HepG2 (cell line): Measurements from ENCODE around the gene ABO. TPM values are rescaled to one million over a fixed set of nuclear protein-coding genes. Genes with fewer than 3 reads are reported as not detected.

Experiments
- ATAC-seq: fragments of 200-7000 bp; cut with Tn5 transposase; 3 replicates; pipeline ENCODE4 v1.9.1; 2020; ENCODE audit warnings: mild to moderate bottlenecking, moderate library complexity
- BruUV-seq: library from RNA; stranded (reverse); fragments of 400-500 nt; replicated peaks from 2 replicates; lab custom pipeline; 2021; lab: Mats Ljungman, UMichigan
- CTCF ChIA-PET: fragments of 300-600 bp; formaldehyde crosslinking; extraction: SDS; loops from one replicate; lab custom pipeline; 2021; ENCODE audit warnings: low total read pairs, inconsistent platforms, low intra/inter-chr PET ratio; lab: Yijun Ruan, JAX
- POLR2A ChIA-PET: fragments of 350-600 bp; sonication (Branson Sonifier 250); formaldehyde crosslinking; loops from one replicate; lab custom pipeline; 2020; ENCODE audit warnings: antibody characterized with exemption, inconsistent platforms; lab: Yijun Ruan, JAX
- DNase-seq: peaks from one replicate; pipeline ENCODE4 v3.0.0-alpha.2; 2015; ENCODE audit warnings: low spot score
- FAIRE-seq: peaks from 3 replicates; lab custom pipeline; 2011; peaks lifted over from hg19 to GRCh38; lab: Jason Lieb, UNC
- H2AFZ ChIP-seq: one replicate; pipeline ENCODE4 v1.6.1; 2011; ENCODE audit warnings: low read length, inconsistent platforms
- H3K27ac ChIP-seq: fragments of 300-600 bp; 3 replicates; pipeline ENCODE4 v1.8.0; 2011; ENCODE audit warnings: mixed run types, mild to moderate bottlenecking, mixed read lengths, low read length, inconsistent platforms; ENCODE audit not compliant: insufficient read depth; ENCODE audit errors: extremely low read length
- H3K27me3 ChIP-seq, 2 experiments: fragments of 200-600 bp in 1 of 2; 2 replicates in 1 of 2; 3 replicates in 1 of 2; pipeline versions ENCODE4 v1.6.0 to v1.8.0; 2011; ENCODE audit warnings: low read length in 2 of 2, mild to moderate bottlenecking in 2 of 2, moderate library complexity in 2 of 2, inconsistent platforms in 1 of 2; ENCODE audit not compliant: insufficient read depth in 2 of 2, control insufficient read depth in 1 of 2
- H3K36me3 ChIP-seq, 2 experiments: fragments of 200-600 bp in 1 of 2; replicated peaks in 1 of 2; 2 replicates in 1 of 2; 3 replicates in 1 of 2; pipeline versions ENCODE4 v1.5.1 to v1.8.0; 2011; ENCODE audit warnings: low read length in 2 of 2, inconsistent platforms in 1 of 2; ENCODE audit not compliant: insufficient read depth in 2 of 2, control insufficient read depth in 1 of 2
- H3K4me1 ChIP-seq: 2 replicates; pipeline ENCODE4 v1.5.1; 2012; ENCODE audit warnings: low read length, inconsistent platforms; ENCODE audit not compliant: insufficient read depth
- H3K4me2 ChIP-seq: 2 replicates; pipeline ENCODE4 v1.6.0; 2011; ENCODE audit warnings: low read depth, low read length, inconsistent platforms
- H3K4me3 ChIP-seq, 3 experiments: fragments of 200-600 bp in 1 of 3; sonication (generic), shearing (Covaris generic) in 1 of 3; replicated peaks in 1 of 3; 2 replicates each; pipeline ENCODE4 v1.5.1; 2011 to 2016; ENCODE audit warnings: low read length in 3 of 3, inconsistent platforms in 2 of 3, low read depth in 2 of 3, mild to moderate bottlenecking in 2 of 3, control low read depth in 1 of 3, mixed read lengths in 1 of 3; ENCODE audit not compliant: insufficient read depth in 1 of 3
- H3K79me2 ChIP-seq: one replicate; pipeline ENCODE4 v1.6.1; 2011; ENCODE audit warnings: low read length, inconsistent platforms; ENCODE audit not compliant: insufficient read depth
- H3K9ac ChIP-seq: 2 replicates; pipeline ENCODE4 v1.6.0; 2011; ENCODE audit warnings: mild to moderate bottlenecking, low read depth, low read length, inconsistent platforms; ENCODE audit not compliant: insufficient read depth
- H3K9me3 ChIP-seq: 2 replicates; pipeline ENCODE4 v1.5.1; 2012; ENCODE audit warnings: mild to moderate bottlenecking, low read length
- H4K20me1 ChIP-seq: 2 replicates; pipeline ENCODE4 v1.6.0; 2011; ENCODE audit warnings: inconsistent platforms, mild to moderate bottlenecking, low read length, moderate library complexity; ENCODE audit not compliant: insufficient read depth
- ATF7-NPFF ChIP-seq: sonication (generic); formaldehyde crosslinking; IDR thresholded peaks from 2 replicates; pipeline ENCODE4 v1.8.1; 2023; ENCODE audit warnings: mild to moderate bottlenecking, low read depth, missing genetic modification reagents, moderate library complexity
- CC2D1A ChIP-seq: sonication (generic); formaldehyde crosslinking; IDR thresholded peaks from 2 replicates; pipeline ENCODE4 v1.8.1; 2023; ENCODE audit warnings: mild to moderate bottlenecking, missing genetic modification reagents
- EHMT2 ChIP-seq: fragments of 200-600 bp; sonication (generic); IDR thresholded peaks from 2 replicates; pipeline ENCODE4 v1.7.0; 2017; ENCODE audit warnings: antibody characterized with exemption, low read depth, low read length, borderline replicate concordance
- EZH2 ChIP-seq: conservative IDR thresholded peaks from 2 replicates; pipeline ENCODE4 v1.6.1; 2012; ENCODE audit warnings: mild to moderate bottlenecking, low read depth, low read length, moderate library complexity
- IRX3 ChIP-seq: sonication (generic); formaldehyde crosslinking; IDR thresholded peaks from 2 replicates; pipeline ENCODE4 v1.8.1; 2023; ENCODE audit warnings: mild to moderate bottlenecking, low read depth, missing genetic modification reagents, borderline replicate concordance
- NFE2 ChIP-seq: sonication (generic); formaldehyde crosslinking; IDR thresholded peaks from 2 replicates; pipeline ENCODE4 v1.4.0; 2020; ENCODE audit warnings: missing genetic modification reagents
- STAG1 ChIP-seq: sonication (generic); formaldehyde crosslinking; IDR thresholded peaks from 2 replicates; pipeline ENCODE4 v1.4.0; 2020; ENCODE audit warnings: missing genetic modification reagents
- ZNF331 ChIP-seq: sonication (generic); formaldehyde crosslinking; IDR thresholded peaks from 2 replicates; pipeline ENCODE4 v1.4.0; 2020; ENCODE audit warnings: missing genetic modification reagents
- ZNF607 ChIP-seq: sonication (generic); formaldehyde crosslinking; IDR thresholded peaks from 2 replicates; pipeline ENCODE4 v1.5.1; 2020; ENCODE audit warnings: missing genetic modification reagents, mild to moderate bottlenecking, borderline replicate concordance
- ZNF75D ChIP-seq: sonication (generic); formaldehyde crosslinking; IDR thresholded peaks from 2 replicates; pipeline ENCODE4 v1.8.1; 2023; ENCODE audit warnings: missing genetic modification reagents, mild to moderate bottlenecking, borderline replicate concordance
- WGBS: methylation state at CpG from one replicate; pipeline ENCODE4 v1.1.6; 2017; ENCODE audit warnings: low lambda C conversion rate; 5-methylcytosine and 5-hydroxymethylcytosine counted together
- in situ Hi-C: cut with HindIII; loops from 2 replicates; pipeline ENCODE4 v1.10.0; 2017; ENCODE audit warnings: low pct_unique_long_range_greater_than_20kb; ENCODE audit not compliant: extremely low pct_ligation_motif_present
- intact Hi-C: fragments of 100-400 bp; cut with micrococcal nuclease; formaldehyde crosslinking; loops from one replicate; pipeline ENCODE4 v1.10.0; 2022; ENCODE audit not compliant: unreplicated experiment
- polyA plus RNA-seq, 8 experiments: library from polyadenylated mRNA; depleted of rRNA in 3 of 8; stranded (reverse) in 7 of 8; unstranded in 1 of 8; fragments of >200 nt; fragmentation: Illumina TruSeq in 4 of 8; extraction: Trizol in 4 of 8; gene quantifications; 2 replicates each; pipeline versions ENCODE4 v1.2.1 to v1.2.3, GENCODE V29; 2011 to 2016; ENCODE audit warnings: low read depth in 4 of 8, missing spikeins in 1 of 8, mixed read lengths in 1 of 8; ENCODE audit not compliant: insufficient read depth in 1 of 8
- total RNA-seq, 5 experiments: library from RNA; depleted of rRNA; stranded (reverse); fragments of >200 nt; fragmentation: Illumina TruSeq; extraction: Trizol; gene quantifications; 2 replicates each; pipeline ENCODE4 v1.2.3, GENCODE V29; 2016; ENCODE audit warnings: low read depth in 1 of 5
- TF ChIP-seq, protein P1 (sequence below): IDR thresholded peaks from 2 replicates; pipeline ENCODE4 v1.6.1; 2016; ENCODE audit warnings: missing compliant biosample characterization, missing genetic modification reagents, borderline replicate concordance
- TF ChIP-seq, protein P2 (sequence below): sonication (generic); formaldehyde crosslinking; IDR thresholded peaks from 2 replicates; pipeline ENCODE4 v1.4.0; 2020; ENCODE audit warnings: missing genetic modification reagents
- TF ChIP-seq, protein P3 (sequence below): sonication (generic); formaldehyde crosslinking; IDR thresholded peaks from 2 replicates; pipeline ENCODE4 v1.4.0; 2020; ENCODE audit warnings: missing genetic modification reagents, low read depth, mild to moderate bottlenecking, borderline replicate concordance
- TF ChIP-seq, protein P4 (sequence below): IDR thresholded peaks from 2 replicates; pipeline ENCODE4 v1.6.1; 2016; ENCODE audit warnings: low read depth
- TF ChIP-seq, protein P5 (sequence below): sonication (generic); formaldehyde crosslinking; IDR thresholded peaks from 2 replicates; pipeline ENCODE4 v1.8.0; 2022; ENCODE audit warnings: missing genetic modification reagents, mild to moderate bottlenecking, moderate library complexity, borderline replicate concordance

Gene ABO
- total and polyA plus RNA-seq, 2 of the 13 experiments (the other 11 are each of a cell fraction or from before 2014, with no cell fraction given), result not detected

DNA sequence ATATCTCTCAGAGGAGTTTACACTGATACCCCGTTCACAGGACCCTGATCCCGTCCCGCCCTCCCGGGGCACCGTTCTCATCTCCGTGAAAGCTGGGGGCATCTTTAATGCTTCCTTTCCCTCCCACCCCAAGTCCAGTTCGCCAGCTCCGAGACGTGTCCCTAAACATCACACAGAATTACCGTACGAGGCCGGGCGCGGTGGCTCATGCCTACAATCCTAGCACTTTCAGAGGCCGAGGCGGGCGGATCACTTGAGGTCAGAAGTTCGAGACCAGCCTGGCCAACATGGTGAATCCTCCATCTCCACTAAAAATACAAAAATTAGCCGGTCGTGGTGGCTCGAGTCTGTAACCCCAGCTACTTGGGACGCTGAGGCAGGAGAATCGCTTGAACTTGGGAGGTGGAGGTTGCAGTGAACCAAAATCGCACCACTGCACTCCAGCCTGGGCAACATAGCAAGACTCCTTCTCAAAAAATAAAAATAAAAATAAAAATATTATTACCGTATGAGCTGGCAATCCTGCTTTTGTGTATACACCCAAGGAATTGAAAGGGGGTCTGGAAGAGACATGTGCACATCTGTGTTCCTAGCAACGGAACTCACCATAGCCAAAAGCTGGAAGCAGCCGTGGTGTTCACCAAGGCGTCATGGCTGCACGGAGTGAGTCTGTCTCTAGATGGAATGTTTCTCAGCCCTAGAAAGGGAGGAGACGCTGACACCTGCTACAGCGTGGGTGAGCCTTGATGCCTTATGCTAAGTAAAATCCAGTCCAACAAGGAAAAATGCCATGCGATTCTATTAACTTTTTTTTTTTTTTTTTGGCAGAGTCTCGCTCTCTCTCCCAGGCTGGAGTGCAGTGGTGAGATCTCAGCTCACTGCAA, 1.2 kb upstream of the ABO start:
- no peak overlapping the region for H3K4me3 ChIP-seq
- no peak overlapping the region for H3K4me2 ChIP-seq
- no peak for ATAC-seq
- H2AFZ ChIP-seq, result no peak overlapping the region
- in situ Hi-C loops (no loop called here), intact Hi-C loops (no loop called here)
- ChIA-PET CTCF (no interaction called here), POLR2A (no interaction called here)
- 56% methylated on average over 31 of the region's 33 CpGs for WGBS
- no TSS peak for BruUV-seq
- no peaks in the 10 kb centered on the region for H3K36me3 ChIP-seq
- H4K20me1 ChIP-seq, result no peaks in the 10 kb centered on the region
- H3K9ac ChIP-seq, result no peak overlapping the region
- H3K27me3 ChIP-seq, result peaks cover 0 to 35% of the 10 kb centered on the region in 2 experiments; a peak in 3 of 5 replicates
- no peak for DNase-seq
- no peak overlapping the region for H3K27ac ChIP-seq
- no peak for FAIRE-seq
- no peaks in the 10 kb centered on the region for H3K9me3 ChIP-seq
- no peaks in the 10 kb centered on the region for H3K79me2 ChIP-seq
- H3K4me1 ChIP-seq, result peaks cover 13% of the 10 kb centered on the region
- TF ChIP-seq, protein P1, sequence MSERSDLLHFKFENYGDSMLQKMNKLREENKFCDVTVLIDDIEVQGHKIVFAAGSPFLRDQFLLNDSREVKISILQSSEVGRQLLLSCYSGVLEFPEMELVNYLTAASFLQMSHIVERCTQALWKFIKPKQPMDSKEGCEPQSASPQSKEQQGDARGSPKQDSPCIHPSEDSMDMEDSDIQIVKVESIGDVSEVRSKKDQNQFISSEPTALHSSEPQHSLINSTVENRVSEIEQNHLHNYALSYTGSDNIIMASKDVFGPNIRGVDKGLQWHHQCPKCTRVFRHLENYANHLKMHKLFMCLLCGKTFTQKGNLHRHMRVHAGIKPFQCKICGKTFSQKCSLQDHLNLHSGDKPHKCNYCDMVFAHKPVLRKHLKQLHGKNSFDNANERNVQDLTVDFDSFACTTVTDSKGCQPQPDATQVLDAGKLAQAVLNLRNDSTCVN, result no peak
- TF ChIP-seq ATF7-NPFF (CRISPR knock-in tag), result no peak
- no peak for TF ChIP-seq EHMT2
- TF ChIP-seq ZNF75D (CRISPR knock-in tag), result no peak
- no peak for TF ChIP-seq IRX3 (CRISPR knock-in tag)
- no peak for TF ChIP-seq CC2D1A
- no peak for TF ChIP-seq STAG1
- TF ChIP-seq, protein P2, sequence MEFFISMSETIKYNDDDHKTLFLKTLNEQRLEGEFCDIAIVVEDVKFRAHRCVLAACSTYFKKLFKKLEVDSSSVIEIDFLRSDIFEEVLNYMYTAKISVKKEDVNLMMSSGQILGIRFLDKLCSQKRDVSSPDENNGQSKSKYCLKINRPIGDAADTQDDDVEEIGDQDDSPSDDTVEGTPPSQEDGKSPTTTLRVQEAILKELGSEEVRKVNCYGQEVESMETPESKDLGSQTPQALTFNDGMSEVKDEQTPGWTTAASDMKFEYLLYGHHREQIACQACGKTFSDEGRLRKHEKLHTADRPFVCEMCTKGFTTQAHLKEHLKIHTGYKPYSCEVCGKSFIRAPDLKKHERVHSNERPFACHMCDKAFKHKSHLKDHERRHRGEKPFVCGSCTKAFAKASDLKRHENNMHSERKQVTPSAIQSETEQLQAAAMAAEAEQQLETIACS (CRISPR knock-in tag), result no peak
- TF ChIP-seq, protein P3, sequence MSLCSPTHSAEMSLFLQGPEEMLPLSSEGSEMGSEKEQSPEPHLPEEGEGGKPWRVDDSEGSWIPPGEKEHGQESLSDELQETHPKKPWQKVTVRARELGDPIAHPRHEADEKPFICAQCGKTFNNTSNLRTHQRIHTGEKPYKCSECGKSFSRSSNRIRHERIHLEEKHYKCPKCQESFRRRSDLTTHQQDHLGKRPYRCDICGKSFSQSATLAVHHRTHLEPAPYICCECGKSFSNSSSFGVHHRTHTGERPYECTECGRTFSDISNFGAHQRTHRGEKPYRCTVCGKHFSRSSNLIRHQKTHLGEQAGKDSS (CRISPR knock-in tag), result no peak
- TF ChIP-seq, protein P4, sequence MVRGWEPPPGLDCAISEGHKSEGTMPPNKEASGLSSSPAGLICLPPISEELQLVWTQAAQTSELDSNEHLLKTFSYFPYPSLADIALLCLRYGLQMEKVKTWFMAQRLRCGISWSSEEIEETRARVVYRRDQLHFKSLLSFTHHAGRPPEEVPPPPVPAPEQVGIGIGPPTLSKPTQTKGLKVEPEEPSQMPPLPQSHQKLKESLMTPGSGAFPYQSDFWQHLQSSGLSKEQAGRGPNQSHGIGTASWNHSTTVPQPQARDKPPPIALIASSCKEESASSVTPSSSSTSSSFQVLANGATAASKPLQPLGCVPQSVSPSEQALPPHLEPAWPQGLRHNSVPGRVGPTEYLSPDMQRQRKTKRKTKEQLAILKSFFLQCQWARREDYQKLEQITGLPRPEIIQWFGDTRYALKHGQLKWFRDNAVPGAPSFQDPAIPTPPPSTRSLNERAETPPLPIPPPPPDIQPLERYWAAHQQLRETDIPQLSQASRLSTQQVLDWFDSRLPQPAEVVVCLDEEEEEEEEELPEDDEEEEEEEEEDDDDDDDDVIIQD (CRISPR knock-in tag), result no peak
- TF ChIP-seq ZNF331 (CRISPR knock-in tag), result no peak
- no peak for TF ChIP-seq ZNF607
- TF ChIP-seq, protein P5, sequence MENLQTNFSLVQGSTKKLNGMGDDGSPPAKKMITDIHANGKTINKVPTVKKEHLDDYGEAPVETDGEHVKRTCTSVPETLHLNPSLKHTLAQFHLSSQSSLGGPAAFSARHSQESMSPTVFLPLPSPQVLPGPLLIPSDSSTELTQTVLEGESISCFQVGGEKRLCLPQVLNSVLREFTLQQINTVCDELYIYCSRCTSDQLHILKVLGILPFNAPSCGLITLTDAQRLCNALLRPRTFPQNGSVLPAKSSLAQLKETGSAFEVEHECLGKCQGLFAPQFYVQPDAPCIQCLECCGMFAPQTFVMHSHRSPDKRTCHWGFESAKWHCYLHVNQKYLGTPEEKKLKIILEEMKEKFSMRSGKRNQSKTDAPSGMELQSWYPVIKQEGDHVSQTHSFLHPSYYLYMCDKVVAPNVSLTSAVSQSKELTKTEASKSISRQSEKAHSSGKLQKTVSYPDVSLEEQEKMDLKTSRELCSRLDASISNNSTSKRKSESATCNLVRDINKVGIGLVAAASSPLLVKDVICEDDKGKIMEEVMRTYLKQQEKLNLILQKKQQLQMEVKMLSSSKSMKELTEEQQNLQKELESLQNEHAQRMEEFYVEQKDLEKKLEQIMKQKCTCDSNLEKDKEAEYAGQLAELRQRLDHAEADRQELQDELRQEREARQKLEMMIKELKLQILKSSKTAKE (CRISPR knock-in tag), result no peak
- no peak for TF ChIP-seq NFE2
- no peak for TF ChIP-seq EZH2
